Ishikawa (cell line): Measurements from ENCODE around the gene ALAS1.

ENCODE experiments used
- CEBPB ChIP-seq: IDR thresholded peaks from 2 replicates; pipeline ENCODE4 v1.6.1; 2012
- CREB1 ChIP-seq: IDR thresholded peaks from 2 replicates; pipeline ENCODE4 v1.6.1; 2012; ENCODE audit warnings: low read depth
- EGR1 ChIP-seq: IDR thresholded peaks from 2 replicates; pipeline ENCODE4 v1.6.1; 2012
- EP300 ChIP-seq: IDR thresholded peaks from 2 replicates; pipeline ENCODE4 v1.6.1; 2012; ENCODE audit warnings: borderline replicate concordance
- FOXM1 ChIP-seq: IDR thresholded peaks from 2 replicates; pipeline ENCODE4 v1.6.1; 2012; ENCODE audit warnings: low read depth, borderline replicate concordance
- NFIC ChIP-seq: IDR thresholded peaks from 2 replicates; pipeline ENCODE4 v1.6.1; 2012
- RAD21 ChIP-seq: IDR thresholded peaks from 2 replicates; pipeline ENCODE4 v1.6.1; 2012; ENCODE audit warnings: low read depth
- TAF1 ChIP-seq: IDR thresholded peaks from 2 replicates; pipeline ENCODE4 v1.6.1; 2012; ENCODE audit warnings: low read depth, mild to moderate bottlenecking
- TCF12 ChIP-seq: IDR thresholded peaks from 2 replicates; pipeline ENCODE4 v1.6.1; 2012; ENCODE audit warnings: low read depth
- TEAD4 ChIP-seq: IDR thresholded peaks from 2 replicates; pipeline ENCODE4 v1.6.1; 2012
- YY1 ChIP-seq: IDR thresholded peaks from 2 replicates; pipeline ENCODE4 v1.6.1; 2012; ENCODE audit warnings: low read depth
- ZBTB7A ChIP-seq: IDR thresholded peaks from 2 replicates; pipeline ENCODE4 v1.6.1; 2012; ENCODE audit warnings: low read depth
- TF ChIP-seq, protein P1 (sequence below): IDR thresholded peaks from 2 replicates; pipeline ENCODE4 v1.6.1; 2012
- TF ChIP-seq, protein P2 (sequence below): IDR thresholded peaks from 2 replicates; pipeline ENCODE4 v1.6.1; 2012; ENCODE audit warnings: low read depth, mild to moderate bottlenecking
- TF ChIP-seq, protein P3 (sequence below): IDR thresholded peaks from 2 replicates; pipeline ENCODE4 v1.6.1; 2012

The ALAS1 gene

DNA sequence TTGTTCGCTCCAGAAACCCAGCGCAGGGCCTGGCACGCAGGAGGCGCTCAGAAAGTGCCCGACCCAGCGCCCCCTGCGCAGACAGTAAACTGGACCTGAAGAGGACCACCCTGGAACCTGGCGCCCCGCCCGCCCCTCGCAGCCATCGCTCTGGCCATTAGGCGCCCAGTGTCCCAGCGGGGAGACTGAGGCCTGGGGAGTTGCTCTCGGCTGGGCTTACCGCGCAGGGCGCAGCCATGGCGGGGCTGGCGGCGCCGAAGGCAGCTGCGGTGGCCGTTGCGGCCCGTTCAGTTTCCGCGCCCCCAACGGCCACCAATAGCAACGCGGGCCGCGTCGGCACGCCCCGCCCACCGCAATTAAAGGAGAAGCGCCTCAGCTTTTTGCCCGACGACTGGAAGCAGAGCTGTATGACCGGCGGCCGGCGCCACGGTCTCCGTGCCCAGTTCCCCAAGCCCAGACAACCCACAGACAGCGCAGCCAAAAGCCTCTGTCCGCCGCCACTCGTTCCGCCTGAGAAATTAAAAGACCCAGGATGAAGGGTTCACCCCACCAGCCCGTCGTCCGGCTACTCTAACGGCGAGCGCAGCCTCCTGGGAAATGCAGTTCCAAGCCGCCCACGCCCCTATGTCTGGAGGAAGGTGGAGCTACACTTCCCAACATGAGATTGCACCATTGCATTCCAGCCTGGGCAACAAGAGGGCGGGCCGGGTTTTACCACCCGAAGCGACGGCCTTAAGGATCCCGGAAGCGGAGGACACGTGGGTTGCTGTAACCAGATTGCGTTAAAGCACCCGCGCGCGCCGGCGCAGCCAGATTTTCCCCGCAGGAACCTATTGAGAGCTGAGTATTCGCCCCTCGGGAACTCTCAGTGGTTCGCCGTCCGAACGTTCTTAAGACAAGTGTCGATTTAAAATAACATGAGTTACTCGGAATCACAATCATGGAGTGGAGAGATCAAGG lies 43.5 kb upstream of the ALAS1 start, which contains the start of gene POC1A:
Gene POC1A (minus strand): TSS at position 289 of the 960 bp plus-strand sequence. CDS start 51 bp downstream, at position 238.
- TF ChIP-seq TEAD4, result peak; percentile 95
- TF ChIP-seq, protein P1, sequence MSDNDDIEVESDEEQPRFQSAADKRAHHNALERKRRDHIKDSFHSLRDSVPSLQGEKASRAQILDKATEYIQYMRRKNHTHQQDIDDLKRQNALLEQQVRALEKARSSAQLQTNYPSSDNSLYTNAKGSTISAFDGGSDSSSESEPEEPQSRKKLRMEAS, result peak; percentile 92
- no peak for TF ChIP-seq NFIC
- TF ChIP-seq EGR1, result peak; percentile 99
- no peak for TF ChIP-seq RAD21
- no peak for TF ChIP-seq FOXM1
- TF ChIP-seq CREB1, result peak; percentile 72
- TF ChIP-seq, protein P2, sequence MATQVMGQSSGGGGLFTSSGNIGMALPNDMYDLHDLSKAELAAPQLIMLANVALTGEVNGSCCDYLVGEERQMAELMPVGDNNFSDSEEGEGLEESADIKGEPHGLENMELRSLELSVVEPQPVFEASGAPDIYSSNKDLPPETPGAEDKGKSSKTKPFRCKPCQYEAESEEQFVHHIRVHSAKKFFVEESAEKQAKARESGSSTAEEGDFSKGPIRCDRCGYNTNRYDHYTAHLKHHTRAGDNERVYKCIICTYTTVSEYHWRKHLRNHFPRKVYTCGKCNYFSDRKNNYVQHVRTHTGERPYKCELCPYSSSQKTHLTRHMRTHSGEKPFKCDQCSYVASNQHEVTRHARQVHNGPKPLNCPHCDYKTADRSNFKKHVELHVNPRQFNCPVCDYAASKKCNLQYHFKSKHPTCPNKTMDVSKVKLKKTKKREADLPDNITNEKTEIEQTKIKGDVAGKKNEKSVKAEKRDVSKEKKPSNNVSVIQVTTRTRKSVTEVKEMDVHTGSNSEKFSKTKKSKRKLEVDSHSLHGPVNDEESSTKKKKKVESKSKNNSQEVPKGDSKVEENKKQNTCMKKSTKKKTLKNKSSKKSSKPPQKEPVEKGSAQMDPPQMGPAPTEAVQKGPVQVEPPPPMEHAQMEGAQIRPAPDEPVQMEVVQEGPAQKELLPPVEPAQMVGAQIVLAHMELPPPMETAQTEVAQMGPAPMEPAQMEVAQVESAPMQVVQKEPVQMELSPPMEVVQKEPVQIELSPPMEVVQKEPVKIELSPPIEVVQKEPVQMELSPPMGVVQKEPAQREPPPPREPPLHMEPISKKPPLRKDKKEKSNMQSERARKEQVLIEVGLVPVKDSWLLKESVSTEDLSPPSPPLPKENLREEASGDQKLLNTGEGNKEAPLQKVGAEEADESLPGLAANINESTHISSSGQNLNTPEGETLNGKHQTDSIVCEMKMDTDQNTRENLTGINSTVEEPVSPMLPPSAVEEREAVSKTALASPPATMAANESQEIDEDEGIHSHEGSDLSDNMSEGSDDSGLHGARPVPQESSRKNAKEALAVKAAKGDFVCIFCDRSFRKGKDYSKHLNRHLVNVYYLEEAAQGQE, result no peak
- TF ChIP-seq ZBTB7A, result peak; percentile 43; the same call in 1 of the 2 replicates
- peak; percentile 78 for TF ChIP-seq TAF1
- TF ChIP-seq, protein P3, sequence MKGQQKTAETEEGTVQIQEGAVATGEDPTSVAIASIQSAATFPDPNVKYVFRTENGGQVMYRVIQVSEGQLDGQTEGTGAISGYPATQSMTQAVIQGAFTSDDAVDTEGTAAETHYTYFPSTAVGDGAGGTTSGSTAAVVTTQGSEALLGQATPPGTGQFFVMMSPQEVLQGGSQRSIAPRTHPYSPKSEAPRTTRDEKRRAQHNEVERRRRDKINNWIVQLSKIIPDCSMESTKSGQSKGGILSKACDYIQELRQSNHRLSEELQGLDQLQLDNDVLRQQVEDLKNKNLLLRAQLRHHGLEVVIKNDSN, result peak; percentile 93
- peak; percentile 46; the same call in 1 of the 2 replicates for TF ChIP-seq TCF12
- no peak for TF ChIP-seq EP300
- TF ChIP-seq CEBPB, result peak; percentile 97
- peak; percentile 88 for TF ChIP-seq YY1

DNA sequence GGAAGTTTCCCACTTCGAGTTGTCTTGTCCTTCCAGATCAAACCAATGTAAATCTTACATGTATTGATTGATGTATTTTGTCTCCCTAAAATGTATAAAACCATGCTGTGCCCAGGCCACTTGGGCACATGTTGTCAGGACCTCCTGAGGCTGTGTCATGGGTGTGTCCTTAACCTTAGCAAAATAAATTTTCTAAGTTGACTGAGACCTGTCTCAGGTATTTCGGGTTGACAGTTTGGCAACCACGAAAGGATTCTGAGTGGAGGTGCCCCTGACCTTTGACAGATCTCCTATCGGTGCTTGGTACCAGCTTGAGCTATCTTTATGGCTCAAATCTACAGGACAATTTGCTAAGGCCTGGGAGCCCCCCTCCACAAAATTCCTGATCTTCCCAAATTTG lies 42.0 kb upstream of the ALAS1 start:
- TF ChIP-seq EP300, result no peak
- no peak for TF ChIP-seq YY1
- TF ChIP-seq TCF12, result no peak
- TF ChIP-seq, protein P1, result no peak
- no peak for TF ChIP-seq CEBPB
- TF ChIP-seq FOXM1, result no peak
- no peak for TF ChIP-seq TEAD4
- no peak for TF ChIP-seq EGR1
- no peak for TF ChIP-seq TAF1
- TF ChIP-seq RAD21, result no peak
- no peak for TF ChIP-seq ZBTB7A
- TF ChIP-seq, protein P2, result no peak
- TF ChIP-seq, protein P3, result no peak
- no peak for TF ChIP-seq CREB1
- TF ChIP-seq NFIC, result no peak

DNA sequence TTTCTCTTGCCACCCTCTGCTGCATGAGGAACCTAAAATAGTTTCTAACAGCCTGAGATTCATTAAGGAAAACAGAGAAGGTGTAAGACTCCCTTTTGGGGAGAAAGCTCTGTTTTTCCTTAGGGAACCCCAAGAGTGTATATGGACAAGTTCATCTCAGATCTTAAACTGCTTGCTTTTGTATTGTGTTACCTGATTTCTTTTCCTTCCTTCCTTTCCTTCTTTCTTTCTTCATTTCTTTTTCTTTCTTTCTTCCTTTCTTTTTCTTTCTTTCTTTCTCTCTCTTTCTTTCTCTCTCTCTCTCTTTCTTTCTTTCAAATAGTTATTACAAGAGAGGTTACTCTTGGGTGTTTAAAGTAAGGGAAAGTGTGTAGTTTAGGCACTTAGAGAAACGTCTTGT lies 38.5 kb upstream of the ALAS1 start:
- TF ChIP-seq, protein P1, result no peak
- TF ChIP-seq, protein P3, result no peak
- TF ChIP-seq NFIC, result no peak
- TF ChIP-seq CEBPB, result no peak
- TF ChIP-seq TEAD4, result no peak
- no peak for TF ChIP-seq EP300
- TF ChIP-seq CREB1, result no peak
- no peak for TF ChIP-seq EGR1
- TF ChIP-seq FOXM1, result no peak

DNA sequence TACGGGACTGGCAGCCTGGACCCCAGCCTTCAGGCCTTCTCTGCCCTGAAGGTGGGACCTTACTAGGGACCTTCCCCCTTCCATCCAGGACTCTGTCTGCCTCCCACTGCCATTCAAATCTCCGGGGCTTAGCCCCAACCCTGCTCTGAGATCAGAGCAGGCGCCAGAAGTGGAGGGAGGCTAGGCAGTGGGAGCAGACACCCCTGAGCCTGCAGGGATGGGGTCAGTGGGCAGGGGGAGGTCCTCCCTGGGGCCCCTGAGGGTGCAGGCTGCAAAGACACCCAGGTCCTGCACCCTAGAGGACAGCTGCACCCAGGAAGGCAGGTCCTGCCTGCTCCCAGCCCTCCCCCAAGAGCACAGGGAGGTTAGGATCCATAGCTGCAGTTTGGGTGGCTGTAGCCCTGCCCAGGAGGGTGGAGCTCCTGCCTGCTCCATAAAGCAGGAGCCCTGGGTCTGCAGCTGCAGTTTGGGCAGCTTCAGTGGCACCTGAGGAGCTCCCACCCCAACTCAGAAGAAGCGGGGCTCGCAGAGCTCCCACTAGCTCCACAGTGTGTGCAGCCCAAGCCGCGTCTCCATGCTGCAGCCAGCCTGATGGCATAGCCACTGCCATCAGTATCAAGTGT lies 35.6 kb upstream of the ALAS1 start:
- TF ChIP-seq TCF12 (no peak), YY1 (no peak), ZBTB7A (no peak)
